CD4-positive, alpha-beta T cell treated with Interleukin-4 for 1 hour (primary cell): ENCODE data around the gene FKBP14.
A peak's percentile ranks its signal among the peaks of the same experiment; 100 is the strongest.

Experiments used
- DNase-seq, 2 donors: peaks; one replicate each; pipeline ENCODE4 v3.0.0-alpha.2; 2020 to 2022

Gene FKBP14

GRCh38 chr7:30032310-30033125 lies 6.0 kb upstream of the FKBP14 start:
- DNase-seq = no peak

- DNase-seq = peak in 1 of 2 donors; percentile 33
These were observed 3.2 kb upstream of the FKBP14 start for GRCh38 chr7:30029696-30030095.

GRCh38 chr7:30028749-30029635 lies 2.5 kb upstream of the FKBP14 start:
- DNase-seq = peak; percentile 12 to 39

GRCh38 chr7:30028216-30028748 lies 1.8 kb upstream of the FKBP14 start, which contains the start of gene PLEKHA8:
TSS of gene PLEKHA8 (plus strand) at chr7:30028412. CDS start at chr7:30028763, 351 bp downstream.
- peak; percentile 86 to 92 for DNase-seq

GRCh38 chr7:30027740-30028215 lies 1.3 kb upstream of the FKBP14 start:
- no peak for DNase-seq

GRCh38 chr7:30027065-30027456 lies 559 bp upstream of the FKBP14 start:
- DNase-seq = peak; percentile 27 to 65

GRCh38 chr7:30023524-30023923 lies 3.0 kb downstream of the FKBP14 start:
- no peak for DNase-seq

GRCh38 chr7:30022991-30023390 lies 3.5 kb downstream of the FKBP14 start:
- DNase-seq = no peak

GRCh38 chr7:30020535-30020934 lies 6.0 kb downstream of the FKBP14 start:
- no peak for DNase-seq

GRCh38 chr7:30019960-30020359 lies 6.5 kb downstream of the FKBP14 start:
- no peak for DNase-seq

- DNase-seq = no peak
These were observed 7.1 kb downstream of the FKBP14 start for GRCh38 chr7:30019387-30019786.

GRCh38 chr7:30018451-30018850 lies 8.1 kb downstream of the FKBP14 start:
- no peak for DNase-seq

- DNase-seq = no peak
These were observed 13.7 kb downstream of the FKBP14 start for GRCh38 chr7:30012757-30013156.

- DNase-seq = no peak
These were observed 16.5 kb downstream of the FKBP14 start for GRCh38 chr7:30010021-30010420.

GRCh38 chr7:30005464-30005863 lies 21.0 kb downstream of the FKBP14 start:
- no peak for DNase-seq

GRCh38 chr7:30003098-30003497 lies 23.4 kb downstream of the FKBP14 start:
- DNase-seq = no peak

- DNase-seq = no peak
These were observed 24.5 kb downstream of the FKBP14 start for GRCh38 chr7:30001998-30002397.

GRCh38 chr7:29998489-29998888 lies 28.0 kb downstream of the FKBP14 start:
- no peak for DNase-seq

GRCh38 chr7:29996321-29996720 lies 30.2 kb downstream of the FKBP14 start:
- DNase-seq = no peak

GRCh38 chr7:29995652-29996051 lies 30.9 kb downstream of the FKBP14 start:
- no peak for DNase-seq

- DNase-seq = no peak
These were observed 33.4 kb downstream of the FKBP14 start for GRCh38 chr7:29993140-29993539.

GRCh38 chr7:29991937-29992336 lies 34.6 kb downstream of the FKBP14 start:
- DNase-seq = no peak

- DNase-seq = no peak
These were observed 35.6 kb downstream of the FKBP14 start for GRCh38 chr7:29990931-29991330.
